Smooth muscle cell of the brain vasculature (primary cell): Measurements from ENCODE around the gene PIBF1.
"Not testable (repeated sequence)": the region's sequence is repeated elsewhere in the genome, so short reads cannot be mapped to it uniquely, and the experiment has no call there.

ENCODE experiments used
- DNase-seq: peaks from one replicate; pipeline ENCODE4 v3.0.0-alpha.2; 2012; ENCODE audit warnings: low read depth, low spot score

PIBF1 gene

DNA sequence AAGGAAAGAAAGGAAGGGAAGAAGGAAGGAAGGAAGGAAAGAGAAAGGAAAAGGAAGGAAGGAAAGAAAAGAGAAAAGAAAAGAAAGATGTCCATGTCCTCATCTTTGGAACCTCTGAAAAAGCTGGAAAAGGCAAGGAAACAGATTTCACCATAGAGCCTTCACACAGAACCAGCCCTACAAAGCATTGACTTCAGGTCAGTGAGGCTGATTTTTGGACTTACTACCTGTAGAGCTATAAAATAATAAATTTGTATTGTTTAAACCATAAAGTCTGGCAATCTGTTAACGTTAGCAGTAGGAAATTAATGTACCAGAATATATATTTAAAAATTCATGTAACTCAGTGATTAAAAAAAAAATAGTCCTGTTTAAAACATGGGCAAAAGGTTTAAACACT is 130.0 kb downstream of the PIBF1 start:
- no peak for DNase-seq

DNA sequence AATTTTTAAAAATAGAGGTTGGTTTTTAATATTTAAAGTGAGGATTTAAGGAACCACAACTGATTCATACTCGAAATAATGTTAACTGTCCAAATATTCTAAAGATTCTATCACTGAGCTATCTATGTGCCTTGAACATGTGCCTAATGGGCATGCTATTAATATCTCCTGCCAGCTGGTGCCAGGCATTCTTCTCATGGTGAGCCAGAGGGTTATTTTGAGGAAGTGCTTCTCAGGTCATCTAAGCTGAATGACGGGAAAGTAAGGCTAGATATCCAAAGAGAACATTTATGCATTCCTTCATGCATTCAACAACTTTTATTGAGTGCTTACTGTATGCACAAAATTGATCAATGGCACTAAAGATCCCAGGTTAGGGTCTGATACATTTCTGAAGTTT is 138.2 kb downstream of the PIBF1 start:
- DNase-seq, result no peak

- DNase-seq, result no peak
These were observed 149.4 kb downstream of the PIBF1 start for GRCh38 chr13:72931311-72931710.

- no peak for DNase-seq
These were observed 150.3 kb downstream of the PIBF1 start for GRCh38 chr13:72932250-72932649.

GRCh38 chr13:72946267-72946666 is 164.3 kb downstream of the PIBF1 start:
- not testable (repeated sequence) for DNase-seq

DNA sequence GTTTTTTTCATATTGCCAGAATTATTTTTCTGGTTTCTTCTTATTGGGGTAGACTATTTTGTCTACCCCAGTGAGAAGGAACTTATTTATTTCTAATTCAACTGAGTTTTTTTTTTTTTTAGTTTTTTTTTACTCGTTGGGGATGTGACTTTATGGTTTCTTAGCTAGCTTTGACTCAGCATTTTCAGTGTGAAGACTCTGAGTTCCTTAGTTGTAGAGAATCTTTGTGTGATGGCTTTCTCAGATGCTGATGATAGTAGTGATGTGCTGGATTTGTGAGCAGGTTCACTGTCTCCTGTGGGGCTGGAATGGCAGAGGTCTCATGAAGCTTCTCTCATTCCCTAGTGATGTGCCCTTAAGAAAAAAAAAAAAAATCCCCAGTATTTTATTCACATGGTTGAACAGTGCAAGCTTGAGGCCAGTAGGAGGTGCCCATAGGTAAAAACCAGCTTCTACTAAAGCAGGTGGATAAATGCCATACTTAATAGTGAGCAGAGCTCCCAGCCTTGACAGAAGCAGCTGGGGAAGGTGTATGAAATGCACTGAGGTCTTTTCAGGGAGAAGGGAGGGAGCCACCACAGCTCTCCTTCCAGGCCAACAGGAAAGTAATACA is 170.7 kb downstream of the PIBF1 start:
- no peak for DNase-seq

GRCh38 chr13:72953391-72953965 is 171.5 kb downstream of the PIBF1 start:
- no peak for DNase-seq

DNA sequence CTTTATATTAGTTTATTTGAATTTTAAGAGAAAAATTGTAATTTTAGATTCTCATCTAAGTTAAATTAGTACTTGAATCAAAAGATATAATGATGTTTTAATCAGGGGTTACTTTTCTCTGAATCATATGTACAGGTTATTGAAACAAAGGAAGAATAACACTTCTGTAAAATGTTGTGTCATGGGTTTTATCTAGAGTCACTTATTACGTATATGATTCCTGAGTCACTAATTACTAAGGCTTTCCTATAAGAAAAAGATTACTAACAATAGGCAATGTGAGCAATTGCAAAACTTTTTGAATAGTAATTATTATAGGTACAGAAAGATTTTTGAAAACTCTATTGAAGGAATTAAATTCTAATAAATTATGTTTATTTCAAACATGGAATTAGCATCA is 177.7 kb downstream of the PIBF1 start:
- DNase-seq, result no peak

GRCh38 chr13:72960114-72960513 is 178.2 kb downstream of the PIBF1 start:
- no peak for DNase-seq

GRCh38 chr13:72960541-72960940 is 178.6 kb downstream of the PIBF1 start:
- DNase-seq, result no peak

GRCh38 chr13:72963762-72964161 is 181.8 kb downstream of the PIBF1 start:
- DNase-seq, result no peak

- DNase-seq, result no peak
These were observed 188.5 kb downstream of the PIBF1 start for GRCh38 chr13:72970301-72970880.

- DNase-seq, result no peak
These were observed 189.0 kb downstream of the PIBF1 start for GRCh38 chr13:72970956-72971355.

DNA sequence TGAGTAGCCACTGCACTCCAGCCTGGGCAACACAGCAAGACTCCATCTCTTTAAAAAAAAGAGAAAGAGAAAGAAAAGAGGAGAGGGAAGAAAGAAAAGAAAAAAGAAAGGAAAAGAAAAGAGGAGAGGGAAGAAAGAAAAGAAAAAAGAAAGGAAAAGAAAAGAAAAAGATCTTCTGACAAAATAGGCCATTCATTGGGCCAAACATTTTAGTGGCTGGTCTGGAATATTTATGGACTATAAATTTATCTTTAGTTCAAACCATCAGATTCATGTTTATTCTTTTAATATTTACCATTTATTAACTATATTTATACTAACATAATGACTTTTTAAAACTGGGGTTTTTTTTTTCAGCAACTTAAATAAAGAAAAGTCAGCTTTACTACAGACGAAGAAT is 191.3 kb downstream of the PIBF1 start:
- DNase-seq, result no peak

DNA sequence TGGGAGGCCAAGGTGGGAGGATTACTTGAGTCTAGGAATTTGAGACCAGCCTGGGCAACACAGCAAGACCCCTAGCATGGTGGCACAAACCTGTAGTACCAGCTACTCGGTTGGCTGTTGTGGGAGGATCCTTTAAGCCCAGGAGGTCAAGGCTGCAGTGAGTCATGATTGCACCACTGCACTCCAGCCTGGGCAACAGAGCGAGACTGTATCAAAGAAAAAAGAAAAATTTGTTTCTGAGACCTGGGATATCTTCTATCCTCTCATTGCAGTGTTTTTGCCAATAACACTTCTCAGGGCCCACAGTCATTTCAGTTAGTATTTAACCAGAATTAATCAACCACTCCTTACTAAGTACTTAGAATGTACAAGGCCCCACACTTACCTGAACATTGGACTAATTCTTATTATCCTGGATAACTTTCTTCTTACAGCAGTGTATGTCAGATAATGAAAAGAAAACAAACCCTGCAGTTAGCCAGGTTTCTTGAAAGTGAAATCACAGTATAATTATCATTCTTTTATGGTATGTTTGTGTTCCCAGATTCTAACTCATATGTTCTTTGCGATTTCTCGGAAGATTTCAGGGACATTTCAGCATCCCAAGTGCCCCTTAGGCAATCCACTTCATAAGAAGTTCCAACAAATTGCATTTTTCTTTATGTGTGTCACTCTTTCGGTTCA is 201.3 kb downstream of the PIBF1 start:
- no peak for DNase-seq

- no peak for DNase-seq
These were observed 203.7 kb downstream of the PIBF1 start for GRCh38 chr13:72985610-72986009.

DNA sequence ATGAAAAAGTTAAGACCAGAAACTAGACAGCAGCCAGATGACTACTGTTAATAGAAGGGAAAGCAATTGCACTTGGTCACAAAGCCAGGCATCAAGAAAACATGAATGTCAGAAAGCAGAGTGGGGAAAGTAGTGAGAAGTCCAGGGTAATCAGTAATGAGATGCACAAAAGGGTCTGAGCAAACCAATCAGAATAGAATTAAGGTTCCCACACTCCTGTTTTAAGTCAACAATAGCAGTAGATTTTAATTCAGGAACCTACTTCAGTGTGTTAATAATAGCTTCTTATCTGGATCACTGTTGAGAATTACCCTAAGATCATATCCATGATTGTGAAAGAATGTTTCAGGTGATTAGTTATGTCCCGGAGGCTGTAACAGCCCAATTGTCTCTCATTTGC is 204.3 kb downstream of the PIBF1 start:
- no peak for DNase-seq

DNA sequence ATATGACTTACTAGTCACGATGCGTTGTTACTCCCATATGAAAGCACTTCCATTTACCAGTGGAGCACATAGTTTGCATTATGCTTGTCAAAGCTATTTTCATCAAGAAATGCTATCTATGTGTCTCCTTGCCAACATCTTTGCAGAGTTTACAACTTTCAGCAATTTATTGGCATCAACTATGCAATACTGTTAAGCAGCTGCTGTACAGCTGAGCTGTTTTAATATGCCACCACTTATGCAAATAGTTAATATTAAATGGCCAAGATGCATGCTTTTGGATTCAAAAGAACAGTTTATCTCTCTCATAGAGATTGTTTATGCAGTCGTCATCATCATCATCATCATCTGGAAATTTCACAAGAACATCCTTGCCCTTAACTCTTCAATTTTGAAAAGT is 209.0 kb downstream of the PIBF1 start:
- no peak for DNase-seq

- no peak for DNase-seq
These were observed 216.1 kb downstream of the PIBF1 start for GRCh38 chr13:72998012-72998411.

DNA sequence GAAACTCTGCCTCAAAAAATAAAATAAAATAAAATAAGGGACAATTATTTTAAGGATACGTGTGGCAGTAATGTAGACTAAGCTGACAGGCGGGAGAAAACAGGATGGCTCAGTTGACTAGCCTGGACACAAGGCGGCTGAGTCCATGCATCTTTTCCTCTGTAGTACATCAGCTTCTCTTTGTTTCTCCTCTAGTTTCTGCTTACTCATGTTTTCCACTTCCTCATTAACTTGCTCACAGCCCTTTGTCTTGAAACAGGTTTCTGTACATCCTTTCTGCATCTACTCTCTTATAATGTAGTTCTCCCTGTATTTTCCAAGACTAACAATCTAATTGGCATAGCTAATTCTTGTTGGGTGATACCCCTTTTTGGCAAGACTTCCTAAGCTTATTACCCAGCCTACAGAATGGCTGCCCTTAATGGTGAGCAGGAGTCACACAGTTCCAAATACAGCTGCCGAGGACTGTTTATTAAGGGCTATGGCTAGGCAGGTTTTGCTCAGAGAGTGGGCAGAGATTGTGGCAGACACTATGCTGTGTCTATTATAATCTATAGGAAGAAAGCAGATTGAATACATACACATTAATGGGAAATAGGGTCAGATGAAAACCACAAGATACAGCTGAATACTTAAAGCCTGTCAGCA is 218.2 kb downstream of the PIBF1 start:
- DNase-seq, result no peak

DNA sequence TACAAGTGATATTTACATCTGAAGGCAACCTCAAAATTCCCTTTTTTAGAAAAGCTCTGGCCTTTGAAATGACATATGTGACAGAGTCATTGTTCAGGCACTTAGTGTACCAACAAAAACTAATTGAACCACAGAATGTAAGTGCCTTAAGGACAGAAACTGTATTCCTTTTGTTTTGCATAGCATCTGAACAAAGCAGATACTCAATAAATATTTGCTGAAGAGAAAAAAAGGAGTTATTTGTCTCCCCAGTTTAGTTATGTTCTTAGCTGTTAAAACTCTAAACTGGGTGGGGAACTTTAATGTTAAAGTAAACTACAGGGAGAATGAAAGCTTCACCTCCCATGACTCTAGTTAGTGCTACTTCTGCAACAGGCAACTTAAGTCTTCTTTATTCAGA is 220.0 kb downstream of the PIBF1 start:
- no peak for DNase-seq

- no peak for DNase-seq
These were observed 229.8 kb downstream of the PIBF1 start for GRCh38 chr13:73011751-73012150.
